Measurements from ENCODE around the gene DNLZ.
"Not testable (repeated sequence)": the region's sequence is repeated elsewhere in the genome, so short reads cannot be mapped to it uniquely, and the experiment has no call there.

The DNLZ gene

DNA sequence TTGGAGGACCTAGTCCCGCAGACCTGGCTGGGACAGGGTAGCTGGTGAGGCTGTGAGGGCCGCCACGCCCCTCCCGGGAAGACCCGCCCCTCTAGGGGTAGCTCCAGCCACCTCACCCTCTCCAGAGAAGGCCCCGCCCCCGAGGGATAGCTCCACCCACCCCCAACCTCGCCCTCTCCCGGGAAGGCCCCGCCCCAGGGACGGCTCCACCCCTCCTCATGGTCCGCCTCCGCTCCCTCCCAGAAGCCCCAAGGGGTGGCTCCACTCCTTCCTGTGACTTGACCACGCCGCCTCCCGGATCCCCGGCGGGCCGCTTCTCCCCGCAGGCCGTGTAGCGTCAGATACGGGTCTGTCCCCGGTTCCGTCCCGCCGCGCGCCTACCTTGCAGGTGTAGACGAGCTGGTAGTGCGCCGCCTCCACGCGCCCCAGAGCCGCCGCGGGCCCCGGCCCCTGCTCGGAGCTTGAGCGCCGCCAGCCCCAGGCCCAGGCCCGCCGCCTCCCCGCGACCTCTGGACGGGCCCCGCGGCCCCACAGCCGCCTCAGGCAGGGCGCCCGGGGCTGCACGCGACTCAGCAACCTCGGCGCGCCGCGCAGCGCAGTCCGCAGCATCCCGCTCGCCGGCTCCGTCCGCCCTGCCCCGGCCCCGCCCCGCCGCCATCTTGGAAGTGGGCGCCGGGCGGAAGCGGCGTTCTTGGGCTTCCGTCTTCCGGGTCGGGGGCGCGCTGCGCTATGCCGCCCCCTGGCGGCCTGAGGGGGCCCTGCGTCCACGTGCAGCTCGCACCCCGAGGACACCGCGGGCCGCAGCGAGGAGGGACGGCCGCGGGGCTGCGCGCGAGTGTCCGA is at the start of gene DNLZ:
TSS of gene DNLZ (minus strand) at position 639 of the 843 bp plus-strand sequence. CDS start at position 609, 30 bp downstream.
- DNase-seq (ENCODE audit: low read depth in 2 of 2) = peak; percentile 87 to 90

DNA sequence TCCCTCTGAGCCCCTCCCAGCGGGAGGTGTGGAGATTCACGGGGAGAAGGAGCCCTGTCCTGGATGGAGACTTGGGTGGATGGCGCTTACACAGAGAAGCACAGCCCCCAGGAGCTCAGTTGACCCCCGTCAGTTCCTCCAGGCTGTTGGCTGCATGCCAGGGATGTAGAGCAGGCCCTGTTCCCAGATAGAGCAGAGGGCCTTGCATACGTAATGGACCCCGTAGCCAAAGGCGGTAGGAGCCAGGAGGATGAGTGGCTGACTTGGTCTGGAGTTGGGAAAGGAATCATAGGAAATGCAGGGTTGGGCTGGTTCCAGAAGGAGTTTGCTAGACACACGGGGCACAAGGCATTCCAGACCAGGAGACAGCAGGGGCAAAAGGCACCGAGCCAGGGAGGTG is 49.4 kb upstream of the DNLZ start:
- DNase-seq (ENCODE audit: low read depth in 2 of 2) = no peak

DNA sequence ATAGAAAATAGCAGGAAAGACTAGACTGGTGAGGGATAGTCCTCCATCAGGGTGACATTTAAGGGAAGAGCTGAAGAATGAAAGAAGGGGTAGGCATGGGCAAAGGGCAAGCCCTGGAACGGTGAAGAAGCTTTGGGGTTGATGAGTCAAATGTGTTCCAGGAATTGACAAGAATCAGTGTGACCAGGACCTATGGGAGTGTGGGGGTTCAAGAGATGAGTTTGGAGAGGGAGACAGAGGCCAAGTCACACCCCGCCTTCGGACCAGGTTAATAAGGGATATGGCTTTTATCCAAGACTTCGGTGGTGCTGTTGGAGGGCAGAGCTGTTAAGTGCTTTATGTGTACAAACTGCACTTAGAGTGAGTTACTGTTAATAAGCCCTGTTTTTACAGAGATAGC is 47.8 kb upstream of the DNLZ start:
- DNase-seq (ENCODE audit: low read depth in 2 of 2) = no peak

DNA sequence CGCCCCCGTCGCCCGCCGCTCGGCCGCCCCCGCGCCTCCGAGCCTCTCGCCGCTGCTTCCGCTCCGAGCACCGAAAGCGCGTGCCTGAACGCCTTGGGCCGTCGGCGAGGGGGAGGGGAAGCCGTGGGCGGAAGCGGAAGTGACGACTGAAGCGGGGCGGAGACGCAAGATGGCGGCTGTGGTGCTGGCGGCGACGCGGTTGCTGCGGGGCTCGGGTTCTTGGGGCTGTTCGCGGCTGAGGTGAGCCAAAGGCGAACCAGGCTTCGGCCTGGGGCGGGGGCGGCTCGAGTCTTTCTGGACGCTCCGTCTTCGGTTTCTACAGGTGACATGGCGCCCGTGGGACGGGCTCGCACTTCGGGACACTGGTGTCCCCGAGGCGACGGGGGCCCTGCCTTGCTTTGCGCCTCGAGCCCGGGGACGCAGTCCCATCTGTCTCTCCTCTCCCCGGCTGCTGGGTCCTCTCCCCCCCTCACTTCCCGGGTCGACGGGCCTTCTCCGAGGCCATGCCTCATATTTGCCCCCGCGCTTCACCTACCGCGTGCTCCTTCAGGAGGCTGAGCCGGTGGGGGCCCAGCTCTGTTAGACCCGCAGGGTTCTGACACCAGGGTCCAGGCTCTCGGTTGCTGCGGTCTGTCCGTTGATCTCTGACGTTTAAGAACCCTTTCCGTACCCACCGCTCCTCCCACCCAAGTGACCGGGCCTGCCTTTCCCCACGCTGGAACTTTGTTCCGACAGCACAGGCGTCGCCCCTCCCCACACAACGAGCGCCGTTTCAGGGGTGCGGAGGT is 47.1 kb upstream of the DNLZ start, which contains the start of the genes ENTR1 and PMPCA:
TSS of gene ENTR1 (minus strand) at position 115 of the 788 bp plus-strand sequence. CDS start 217 bp downstream, outside the sequence.
TSS of gene PMPCA (plus strand) at position 159 of the 788 bp plus-strand sequence. CDS start at position 170, 11 bp downstream.
- peak; percentile 62 to 71 for DNase-seq (ENCODE audit: low read depth in 2 of 2)

DNA sequence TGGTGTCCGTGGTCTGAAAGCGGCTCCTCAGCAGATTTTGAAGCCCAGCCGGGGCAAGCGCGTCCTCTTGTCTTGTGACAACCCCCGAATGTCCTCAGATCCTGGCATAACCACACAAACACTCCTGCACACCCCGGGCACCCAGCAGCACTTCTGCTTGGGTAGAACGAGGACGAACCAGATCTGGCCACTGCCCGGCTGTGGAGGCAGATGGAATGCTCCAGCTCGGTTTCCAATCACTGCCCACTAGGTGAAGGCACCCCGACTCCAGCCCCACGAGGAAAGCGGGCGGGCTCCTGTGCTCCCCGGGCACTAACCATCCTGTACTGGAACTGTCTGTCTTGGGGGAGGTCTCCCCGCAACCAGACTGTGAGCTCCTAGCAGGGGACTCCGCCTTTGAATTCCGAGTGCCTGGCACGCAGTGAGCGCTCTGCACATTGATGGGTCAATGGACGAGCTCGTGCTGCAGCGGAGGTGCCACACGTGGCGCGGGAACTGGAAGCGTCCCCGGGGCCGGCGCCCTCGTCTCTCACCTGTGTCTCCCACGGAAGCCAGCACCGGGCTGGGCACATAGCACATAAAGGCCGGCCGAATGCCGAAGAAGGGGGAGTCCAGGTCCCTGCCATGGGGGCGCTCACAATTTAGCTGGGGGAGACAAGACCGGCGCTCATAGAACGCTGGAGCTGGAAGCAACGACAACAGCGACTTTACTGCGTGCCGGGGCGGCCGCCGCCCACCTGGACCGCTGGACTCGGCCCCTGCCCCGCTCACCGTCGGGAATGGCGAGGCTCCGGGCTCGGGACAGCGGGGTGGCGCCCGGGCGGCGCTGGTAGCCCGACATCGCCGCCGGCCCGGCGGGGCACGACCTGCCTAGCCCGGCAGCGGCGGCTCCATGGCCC is 46.3 kb upstream of the DNLZ start:
- DNase-seq (ENCODE audit: low read depth in 2 of 2) = no peak

DNA sequence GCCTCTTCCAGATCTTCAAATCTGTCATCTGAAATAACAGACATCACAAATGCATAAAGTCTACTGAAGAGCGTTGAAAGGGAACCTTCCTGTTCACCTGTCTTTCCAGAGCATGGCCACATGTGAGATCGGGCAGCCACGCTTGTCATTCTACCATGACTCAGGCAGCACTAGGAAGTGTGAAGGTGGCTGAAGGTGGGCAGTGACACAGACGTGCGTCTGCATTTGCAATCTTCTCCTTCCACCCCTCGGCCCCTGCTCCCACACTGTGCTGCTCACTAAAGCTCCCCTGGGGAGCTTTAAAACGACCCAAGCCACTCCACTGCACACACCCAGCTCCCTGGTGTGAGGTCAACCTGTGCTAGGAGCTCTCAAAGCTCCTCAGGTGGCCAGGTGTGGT is 44.4 kb upstream of the DNLZ start:
- no peak for DNase-seq (ENCODE audit: low read depth in 2 of 2)

DNA sequence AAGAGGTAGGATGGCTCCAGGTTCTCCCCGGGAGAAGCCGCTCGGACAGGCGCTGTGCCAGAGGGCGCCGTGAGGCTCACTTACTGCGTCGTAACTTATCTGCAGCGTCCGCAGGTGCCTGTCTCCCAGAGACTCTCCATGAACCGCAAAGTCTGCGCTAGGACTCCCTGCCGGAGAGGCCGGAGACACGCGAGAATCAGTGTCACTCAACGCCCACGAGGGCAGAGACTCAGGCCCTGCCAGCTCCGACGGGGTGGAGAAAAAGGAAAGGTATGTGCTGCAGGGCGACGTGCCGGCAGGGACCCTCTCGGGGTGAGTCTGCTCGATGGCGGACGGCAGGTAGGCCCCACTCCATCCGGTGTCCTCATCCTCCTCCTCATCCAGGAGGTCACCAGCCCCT is 43.5 kb upstream of the DNLZ start:
- not testable (repeated sequence) for DNase-seq (ENCODE audit: low read depth in 2 of 2)

DNA sequence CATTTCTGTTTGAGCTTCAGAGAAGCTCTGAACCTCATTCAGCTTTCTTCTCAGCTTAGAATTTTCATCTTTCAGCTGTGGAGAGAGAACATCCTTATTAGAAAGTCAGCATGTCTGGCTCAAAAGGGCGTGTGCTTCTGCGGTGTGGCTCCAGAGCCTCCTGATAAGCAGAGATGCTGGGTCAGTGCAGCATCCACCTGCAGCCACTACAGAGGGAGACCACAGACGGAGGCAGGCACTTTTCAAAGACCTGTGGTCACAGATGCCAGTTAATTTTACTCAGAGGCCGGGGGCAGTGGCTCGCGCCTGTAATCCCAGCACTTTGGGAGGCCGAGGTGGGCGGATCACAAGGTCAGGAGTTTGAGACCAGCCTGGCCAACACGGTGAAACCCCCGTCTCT is 42.4 kb upstream of the DNLZ start:
- not testable (repeated sequence) for DNase-seq (ENCODE audit: low read depth in 2 of 2)

DNA sequence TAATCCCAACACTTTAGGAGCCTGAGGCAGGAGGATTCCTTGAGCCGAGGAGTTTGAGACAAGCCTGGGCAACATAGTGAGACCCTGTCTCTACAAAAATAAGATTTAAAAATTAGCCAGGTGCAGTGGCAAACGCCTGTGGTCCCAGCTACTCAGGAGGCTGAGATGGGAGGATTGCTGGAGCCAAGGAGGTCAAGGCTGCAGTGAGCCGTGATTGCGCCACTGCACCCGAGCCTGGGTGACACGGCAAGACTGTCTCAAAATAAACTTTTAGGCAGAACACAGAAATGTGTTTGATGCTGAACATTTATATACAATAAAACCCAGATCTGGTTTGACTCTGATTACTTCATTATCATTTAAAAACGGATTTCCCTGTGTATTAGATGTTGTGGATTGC is 41.9 kb upstream of the DNLZ start:
- no peak for DNase-seq (ENCODE audit: low read depth in 2 of 2)

DNA sequence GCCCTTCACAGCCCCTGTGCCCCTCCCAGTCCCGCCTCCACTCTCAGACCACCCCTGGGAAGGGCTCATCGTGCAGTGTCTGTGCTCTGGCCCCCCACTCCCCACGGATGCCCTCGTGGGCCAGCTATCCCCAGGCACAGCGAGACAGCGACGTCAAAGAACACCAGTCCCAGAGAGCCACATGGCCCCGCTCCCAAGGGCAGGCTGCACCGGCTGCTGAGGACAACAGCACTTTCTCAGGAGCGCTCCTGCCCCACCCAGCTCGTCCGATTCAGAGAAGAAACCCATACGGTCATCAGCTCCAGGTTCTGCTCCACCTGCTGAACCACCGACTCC is 41.2 kb upstream of the DNLZ start:
- DNase-seq (ENCODE audit: low read depth in 2 of 2) = no peak

DNA sequence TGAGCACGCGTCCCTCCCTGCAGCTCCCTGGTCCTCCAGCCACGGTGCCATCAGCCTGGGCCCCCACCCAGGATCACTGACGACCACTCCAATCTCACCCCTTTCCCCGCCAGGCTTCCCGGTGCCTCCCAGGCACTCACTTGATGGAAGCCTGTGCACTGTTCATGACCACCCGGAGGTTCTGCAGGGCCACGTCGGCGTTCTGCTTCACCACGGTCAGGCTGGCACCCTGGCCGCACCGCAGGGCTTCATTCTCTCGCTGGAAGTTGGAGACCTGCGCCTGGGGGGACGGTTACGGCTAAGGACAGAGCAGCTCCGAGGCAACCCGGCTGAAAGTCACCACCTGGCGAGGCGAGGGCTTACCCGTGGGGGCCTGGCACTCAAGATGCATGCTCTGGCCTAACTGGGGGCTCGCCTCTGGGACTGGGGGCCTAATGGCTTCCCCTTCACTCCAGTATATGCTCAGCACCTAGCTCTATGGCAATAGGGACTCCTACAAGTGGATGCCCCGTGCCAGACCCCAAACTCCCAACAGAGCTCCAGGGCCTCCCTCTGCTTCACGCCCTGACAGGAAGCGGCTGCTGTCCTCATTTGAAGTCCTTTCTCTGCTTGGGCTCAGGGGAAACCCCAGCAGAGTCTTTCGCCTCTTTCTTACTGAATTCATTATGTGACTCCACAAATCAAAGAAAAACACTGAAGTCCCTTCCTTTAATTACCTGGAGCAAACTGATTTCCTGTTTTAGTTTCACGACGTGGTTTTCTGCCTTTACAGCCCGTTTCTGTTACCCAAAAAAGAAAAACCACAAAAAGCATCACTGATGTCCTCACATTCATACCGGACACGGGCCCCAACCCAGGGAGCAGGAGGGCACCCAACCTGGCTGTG is 40.6 kb upstream of the DNLZ start:
- no peak for DNase-seq (ENCODE audit: low read depth in 2 of 2)

DNA sequence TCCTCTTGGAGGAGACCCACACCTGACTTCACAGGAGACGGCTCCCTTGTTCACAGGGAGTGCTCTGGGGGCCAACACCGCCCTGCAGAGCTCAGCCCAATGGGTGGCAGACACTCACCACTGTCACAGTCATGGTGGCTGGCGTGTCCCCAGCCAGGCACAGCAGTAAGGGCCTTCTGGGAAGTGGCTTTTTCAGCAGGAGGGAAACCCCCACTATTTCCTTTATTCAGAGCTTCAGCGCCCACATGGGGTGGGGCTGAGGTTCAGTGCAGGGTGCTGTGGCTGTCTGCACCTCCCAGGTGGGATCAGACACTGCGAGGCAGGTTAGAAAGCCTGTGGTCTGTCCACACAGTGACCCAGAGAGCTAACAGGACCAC is 40.0 kb upstream of the DNLZ start:
- DNase-seq (ENCODE audit: low read depth in 2 of 2) = no peak

DNA sequence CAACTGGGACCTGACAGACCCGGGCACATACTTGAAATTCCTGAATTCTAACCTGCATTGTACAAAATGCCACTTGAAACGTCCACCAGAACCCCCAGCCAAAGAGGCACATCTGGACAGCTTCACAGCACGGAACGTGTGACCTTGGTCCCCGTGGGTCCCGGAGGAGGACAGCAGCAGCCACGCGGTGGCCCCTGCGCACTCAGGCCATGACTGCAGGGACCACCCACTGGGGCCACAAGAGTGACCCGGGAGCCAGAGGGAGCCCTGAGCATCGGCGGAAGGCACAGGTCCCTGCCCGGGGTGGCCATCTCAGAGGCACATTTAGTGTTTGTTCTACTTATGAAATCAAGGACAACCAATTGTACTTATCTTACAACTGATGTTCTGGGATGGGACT is 38.5 kb upstream of the DNLZ start:
- no peak for DNase-seq (ENCODE audit: low read depth in 2 of 2)

DNA sequence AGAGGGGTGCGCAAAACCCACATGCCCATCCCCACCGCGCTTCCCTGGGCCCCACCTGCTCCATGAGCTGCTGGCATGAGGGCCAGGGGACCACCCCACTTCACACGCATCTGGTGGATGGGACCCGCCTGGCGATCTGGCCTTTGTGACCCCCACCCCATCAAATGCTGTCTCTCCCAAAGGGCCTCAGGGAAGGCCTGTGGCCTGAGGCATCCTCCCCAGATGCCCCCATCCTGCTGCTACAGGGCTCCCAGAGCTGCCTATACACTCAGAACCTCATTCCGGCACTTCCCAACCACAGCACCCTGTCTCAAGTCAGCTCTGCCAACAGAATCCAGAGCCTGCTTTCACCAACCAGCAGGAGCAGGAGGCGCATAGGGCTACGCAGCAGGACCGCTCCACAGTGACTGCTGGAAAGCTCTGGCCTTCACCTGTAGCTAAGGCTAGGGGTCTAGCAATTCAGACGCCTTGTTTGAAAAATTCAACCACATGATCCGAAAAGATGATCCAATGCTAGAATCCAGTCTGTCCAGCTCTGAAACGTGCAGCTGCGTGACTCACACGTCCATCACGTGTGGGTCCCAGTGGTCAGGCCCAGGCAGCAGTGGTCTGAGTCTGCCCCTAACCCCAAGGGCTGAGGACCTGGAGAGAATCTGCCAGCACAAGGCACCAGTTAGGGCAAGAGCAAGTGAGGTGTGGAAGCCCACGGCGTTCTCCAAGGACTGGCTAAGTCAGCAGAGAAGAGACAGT is 37.8 kb upstream of the DNLZ start:
- DNase-seq (ENCODE audit: low read depth in 2 of 2) = no peak

DNA sequence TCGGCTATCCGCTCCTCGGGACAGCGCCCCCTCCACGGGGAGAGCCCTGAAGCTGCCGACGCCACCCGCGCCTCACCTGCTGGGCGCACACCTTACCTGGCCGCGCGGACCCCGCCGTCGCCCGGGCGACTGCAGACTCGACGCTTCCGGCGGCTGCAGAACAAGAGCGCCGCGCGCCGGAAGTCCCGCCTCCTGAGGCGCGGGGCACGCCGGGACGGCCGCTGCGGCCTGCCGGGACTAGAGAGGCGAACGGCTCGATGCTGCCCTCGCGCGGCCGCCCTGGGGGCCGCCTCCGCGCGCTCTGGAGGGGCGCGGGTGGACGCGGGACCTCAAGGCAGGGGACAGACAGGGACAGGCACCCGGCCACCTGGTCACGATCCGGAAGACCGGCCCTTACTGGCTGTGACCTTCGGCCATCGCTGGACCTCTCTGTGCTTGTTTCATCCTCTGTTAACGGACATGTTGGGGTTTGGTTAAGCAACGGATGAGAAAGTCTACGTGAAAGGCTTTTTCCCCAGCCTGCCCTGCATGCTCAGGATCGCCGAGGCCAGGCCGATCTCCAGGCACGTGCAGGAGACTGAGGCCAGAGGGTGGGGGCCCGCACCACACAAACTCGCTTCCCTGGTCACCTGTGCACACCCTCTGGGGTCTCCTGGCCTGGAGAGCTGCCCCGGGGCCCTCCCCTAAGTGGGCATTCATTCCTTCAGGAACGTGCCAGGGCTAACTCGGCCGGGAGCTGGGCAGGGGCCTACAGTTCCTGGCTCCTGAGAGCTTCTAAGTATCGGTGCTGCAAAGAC is 36.7 kb upstream of the DNLZ start, which contains the start of gene SNAPC4:
TSS of gene SNAPC4 (minus strand) at position 133 of the 797 bp plus-strand sequence. CDS start 1,742 bp downstream, outside the sequence.
- peak; percentile 57 for DNase-seq (ENCODE audit: low read depth in 2 of 2)

DNA sequence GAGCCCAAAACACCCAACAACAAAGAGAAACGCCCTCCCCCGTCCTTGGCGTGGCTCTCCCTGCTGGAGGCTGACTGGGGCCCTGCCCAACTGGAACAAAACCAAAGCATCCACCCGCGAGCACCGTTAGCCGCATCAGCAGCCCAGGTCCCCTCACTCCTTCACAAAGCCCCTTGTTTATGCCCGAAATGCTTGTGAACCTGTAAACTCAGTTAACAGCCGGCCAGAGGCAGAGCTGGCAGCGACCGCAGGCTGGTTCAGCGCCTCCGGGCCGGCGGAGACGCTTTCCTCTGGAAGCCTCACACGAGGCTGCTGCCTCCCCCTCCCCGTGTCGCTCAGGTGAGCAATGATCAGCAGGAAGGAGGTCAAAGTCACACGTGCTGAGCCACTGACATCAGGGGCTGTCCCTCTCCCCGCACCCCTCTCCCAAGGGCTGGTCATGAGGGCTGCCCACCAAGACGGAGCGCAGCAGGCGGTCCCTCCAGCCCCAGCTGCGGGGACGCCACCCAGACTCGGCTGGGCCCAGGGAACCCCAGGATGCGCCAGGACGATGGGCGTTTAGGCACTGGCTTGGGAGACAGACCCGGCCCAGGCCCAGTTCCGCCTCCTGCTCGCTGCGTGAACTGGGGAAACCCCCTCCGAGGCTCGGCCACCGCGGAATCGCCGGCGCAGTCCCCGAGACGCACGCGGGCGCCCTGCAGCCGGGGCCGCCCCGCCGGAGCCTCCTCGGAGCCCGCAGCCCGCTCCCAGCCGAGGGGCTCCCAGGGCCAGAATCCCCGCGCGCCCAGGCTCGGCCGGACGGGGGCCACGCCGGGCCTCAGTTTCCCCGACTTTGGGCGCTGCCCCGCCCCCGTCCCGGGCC is 35.9 kb upstream of the DNLZ start:
- DNase-seq (ENCODE audit: low read depth in 2 of 2) = no peak

DNA sequence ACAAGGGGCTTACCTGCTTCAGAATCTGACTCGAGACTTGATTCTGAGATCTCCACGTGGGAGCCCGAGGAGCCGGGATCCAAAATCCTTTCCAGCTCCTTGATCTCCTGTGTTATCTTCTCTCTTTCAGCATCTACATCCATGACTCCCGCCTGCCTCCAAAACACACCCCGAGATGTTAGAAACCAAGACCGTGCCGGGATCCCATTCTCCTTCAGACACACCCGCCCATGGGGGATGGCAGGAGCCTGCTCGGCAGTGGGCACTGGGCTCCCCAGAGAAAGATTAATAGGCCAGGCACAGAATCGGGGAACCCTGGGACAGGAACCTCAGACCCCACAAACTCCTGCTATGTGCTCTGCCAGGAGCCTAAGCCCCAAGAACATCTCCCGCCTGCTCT is 34.7 kb upstream of the DNLZ start:
- no peak for DNase-seq (ENCODE audit: low read depth in 2 of 2)

DNA sequence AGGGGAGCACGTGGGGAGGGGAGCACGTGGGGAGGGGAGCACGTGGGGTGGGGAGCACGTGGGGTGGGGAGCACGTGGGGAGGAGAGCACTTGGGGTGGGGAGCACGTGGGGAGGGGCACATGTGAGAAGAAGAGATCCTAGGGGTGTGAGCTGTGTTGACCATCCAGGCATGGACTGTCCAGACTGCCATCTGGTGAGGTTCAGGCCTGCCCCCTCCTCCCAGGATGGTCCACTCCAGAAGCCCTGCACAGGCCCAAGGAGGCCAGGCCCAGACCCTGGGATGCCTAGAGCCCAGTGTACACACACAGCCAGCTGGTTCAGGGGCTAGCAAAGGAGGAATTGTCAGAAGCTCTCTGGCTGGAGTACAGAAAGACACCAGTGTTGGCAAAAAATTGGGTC is 34.1 kb upstream of the DNLZ start:
- no peak for DNase-seq (ENCODE audit: low read depth in 2 of 2)
